Tibial nerve (tissue), 3 donors: Measurements from ENCODE around the gene GINS2.

Experiments
- CTCF ChIP-seq, 5 experiments: fragments of 200-600 bp in 3 of 5; fragments of 450-650 bp in 2 of 5; sonication (generic) in 3 of 5; IDR thresholded peaks; one replicate each; pipeline ENCODE4 v1.5.1; 2016 to 2019; ENCODE audit warnings: antibody characterized with exemption in 5 of 5, mild to moderate bottlenecking in 3 of 5, moderate library complexity in 2 of 5
- POLR2A ChIP-seq, 2 donors: fragments of 450-650 bp; IDR thresholded peaks; one replicate each; pipeline ENCODE4 v1.6.1; 2017; ENCODE audit warnings: antibody characterized with exemption in 2 of 2, mild to moderate bottlenecking in 2 of 2, moderate library complexity in 2 of 2

- TF ChIP-seq CTCF (IDR thresholded peaks at IDR 0.05): no peak
- TF ChIP-seq POLR2A (IDR thresholded peaks at IDR 0.05): no peak
Observed at GRCh38 chr16:85733155-85733838, 44.5 kb upstream of the GINS2 start.
